Esophagus muscularis mucosa (tissue), 4 donors: ENCODE data around the gene ELFN1.

ENCODE experiments used
- CTCF ChIP-seq, 3 experiments: fragments of 200-600 bp in 2 of 3; fragments of 450-650 bp in 1 of 3; sonication (generic) in 2 of 3; IDR thresholded peaks; one replicate each; pipeline ENCODE4 v1.5.1; 2017 to 2019; ENCODE audit warnings: antibody characterized with exemption in 3 of 3, mild to moderate bottlenecking in 2 of 3, moderate library complexity in 1 of 3
- EP300 ChIP-seq: sonication (generic); formaldehyde crosslinking; IDR thresholded peaks from one replicate; pipeline ENCODE4 v1.6.1; 2017; ENCODE audit warnings: antibody characterized with exemption
- POLR2A ChIP-seq: fragments of 450-650 bp; IDR thresholded peaks from one replicate; pipeline ENCODE4 v1.6.1; 2017; ENCODE audit warnings: antibody characterized with exemption, moderate library complexity, mild to moderate bottlenecking, low read depth

GRCh38 chr7:1714583-1715330, 44.7 kb downstream of the ELFN1 start:
- TF ChIP-seq CTCF (IDR thresholded peaks at IDR 0.05) (no peak), POLR2A (no peak), EP300 (no peak)
